22Rv1 (cell line): ENCODE data around the gene CEP131.

Source experiments
- ZFX ChIP-seq: fragments of 450-650 bp; IDR thresholded peaks from 2 replicates; pipeline ENCODE4 v1.6.1; 2017; ENCODE audit warnings: antibody characterized with exemption, borderline replicate concordance
- TF ChIP-seq, protein P1 (sequence below): fragments of 450-650 bp; IDR thresholded peaks from 2 replicates; pipeline ENCODE4 v1.5.1; 2017; ENCODE audit warnings: mild to moderate bottlenecking

DNA sequence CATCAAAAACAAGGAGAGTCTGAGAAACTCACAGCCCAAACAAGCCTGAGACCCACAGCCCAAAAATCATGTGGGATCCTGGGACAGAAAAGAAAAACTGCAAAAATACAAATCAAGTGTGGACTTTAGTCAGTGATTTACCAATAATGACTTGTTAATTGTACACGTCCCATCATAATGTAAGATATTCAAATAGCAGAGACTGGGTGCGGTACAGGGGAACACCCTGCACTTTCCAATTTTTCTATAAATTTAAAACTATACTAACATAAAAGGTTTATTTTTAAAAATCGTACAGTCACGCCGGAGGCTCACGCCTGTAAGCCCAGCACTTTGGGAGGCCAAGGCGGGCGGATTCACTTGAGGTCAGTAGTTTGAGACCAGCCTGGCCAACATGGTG is 8.8 kb downstream of the CEP131 start:
- TF ChIP-seq, protein P1, sequence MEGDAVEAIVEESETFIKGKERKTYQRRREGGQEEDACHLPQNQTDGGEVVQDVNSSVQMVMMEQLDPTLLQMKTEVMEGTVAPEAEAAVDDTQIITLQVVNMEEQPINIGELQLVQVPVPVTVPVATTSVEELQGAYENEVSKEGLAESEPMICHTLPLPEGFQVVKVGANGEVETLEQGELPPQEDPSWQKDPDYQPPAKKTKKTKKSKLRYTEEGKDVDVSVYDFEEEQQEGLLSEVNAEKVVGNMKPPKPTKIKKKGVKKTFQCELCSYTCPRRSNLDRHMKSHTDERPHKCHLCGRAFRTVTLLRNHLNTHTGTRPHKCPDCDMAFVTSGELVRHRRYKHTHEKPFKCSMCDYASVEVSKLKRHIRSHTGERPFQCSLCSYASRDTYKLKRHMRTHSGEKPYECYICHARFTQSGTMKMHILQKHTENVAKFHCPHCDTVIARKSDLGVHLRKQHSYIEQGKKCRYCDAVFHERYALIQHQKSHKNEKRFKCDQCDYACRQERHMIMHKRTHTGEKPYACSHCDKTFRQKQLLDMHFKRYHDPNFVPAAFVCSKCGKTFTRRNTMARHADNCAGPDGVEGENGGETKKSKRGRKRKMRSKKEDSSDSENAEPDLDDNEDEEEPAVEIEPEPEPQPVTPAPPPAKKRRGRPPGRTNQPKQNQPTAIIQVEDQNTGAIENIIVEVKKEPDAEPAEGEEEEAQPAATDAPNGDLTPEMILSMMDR: no peak
- no peak for TF ChIP-seq ZFX
